Heart right ventricle (tissue), 16 donors: Measurements from ENCODE around the gene SVEP1. TPM values are rescaled to one million over a fixed set of nuclear protein-coding genes. Genes with fewer than 3 reads are reported as not detected.

Experiments used
- ATAC-seq, 8 donors: fragments of 200-7000 bp; cut with Tn5 transposase; one replicate each; pipeline ENCODE4 v1.9.1; 2020; ENCODE audit warnings: mild to moderate bottlenecking in 8 of 8, moderate library complexity in 8 of 8, moderate number of reproducible peaks in 1 of 8
- DNase-seq, 2 donors: peaks; one replicate each; pipeline ENCODE4 v3.0.0-alpha.2; 2020
- H3K27ac ChIP-seq, 10 donors: fragments of 200-600 bp; sonication (generic) in 2 of 10; one replicate each; pipeline versions ENCODE4 v1.5.0 to v1.8.0; 2020 to 2022; ENCODE audit warnings: mild to moderate bottlenecking in 3 of 10
- H3K27me3 ChIP-seq, 7 donors: fragments of 200-600 bp; one replicate each; pipeline ENCODE4 v1.8.0; 2021 to 2022; ENCODE audit warnings: mild to moderate bottlenecking in 2 of 7
- H3K36me3 ChIP-seq, 9 donors: fragments of 200-600 bp; sonication (generic) in 1 of 9; one replicate each; pipeline versions ENCODE4 v1.5.0 to v1.8.0; 2020 to 2022; ENCODE audit warnings: mild to moderate bottlenecking in 2 of 9
- H3K4me1 ChIP-seq, 9 donors: fragments of 200-600 bp; sonication (generic) in 1 of 9; one replicate each; pipeline versions ENCODE4 v1.5.0 to v1.8.0; 2020 to 2022; ENCODE audit warnings: mild to moderate bottlenecking in 4 of 9
- H3K4me3 ChIP-seq, 10 donors: fragments of 200-600 bp; sonication (generic) in 2 of 10; one replicate each; pipeline versions ENCODE4 v1.5.0 to v1.8.0; 2020 to 2022; ENCODE audit warnings: mild to moderate bottlenecking in 7 of 10, moderate library complexity in 2 of 10
- H3K9me3 ChIP-seq, 11 donors: fragments of 200-600 bp in 10 of 11; sonication (generic) in 2 of 11; one replicate each; pipeline versions ENCODE4 v1.5.0 to v1.8.0; 2013 to 2022; ENCODE audit warnings: mild to moderate bottlenecking in 2 of 11, control low read depth in 1 of 11, moderate library complexity in 1 of 11
- CTCF ChIP-seq, 9 donors: fragments of 200-600 bp; sonication (generic) in 2 of 9; IDR thresholded peaks; one replicate each; pipeline versions ENCODE4 v1.5.0 to v1.8.0; 2021 to 2022; ENCODE audit warnings: antibody characterized with exemption in 9 of 9, mild to moderate bottlenecking in 5 of 9, moderate library complexity in 1 of 9
- WGBS, 2 donors: extraction: QIAGEN DNeasy Blood & Tissue Kit; methylation state at CpG; one replicate each; pipeline ENCODE4 v1.1.7; 2013; ENCODE audit warnings: inconsistent platforms in 1 of 2; 5-methylcytosine and 5-hydroxymethylcytosine counted together
- intact Hi-C, 10 donors: fragments of 100-400 bp; cut with DNase I; formaldehyde crosslinking; loops; one replicate each; pipeline versions ENCODE4 v1.11.1 to v1.14.2; 2022
- polyA plus RNA-seq, 2 donors: library from polyadenylated mRNA; stranded (reverse); fragments of 200-250 nt; gene quantifications; one replicate each; pipeline ENCODE4 v1.2.3, GENCODE V29; 2013
- total RNA-seq, 10 donors: library from RNA; stranded (reverse); fragmentation: NEBNext Ultra II Directional in 3 of 10; extraction: Animal tissue kit (Norgen Biotek cat#: 25700) in 3 of 10; gene quantifications; one replicate each; pipeline versions ENCODE4 v1.2.1 to v1.2.4, GENCODE V29; 2021 to 2023
- donor health status: Arrhythmogenic right ventricular cardiomyopathy.
- donor health status: ischemic (EF 13 %, LVEDD 7.1; RV severe dilation, severe dysfunction).
- donor health status: healthy with polysubstance abuse.
- donor health status: DM: no; HTN: yes; CAD: no.
- donor health status: DM: no; HTN: no; CAD: no.
- donor health status: ischemic (EF 25% LVEDD 6.9; RV normal size, moderate dysfunction).
- donor health status: ischemic (EF 25% LVEDD 5.7; RV mildly dilated, moderate dysfunction).
- donor health status: healthy.
- donor health status: DM: yes; HTN: yes; CAD: no.
- donor health status: Ischemic cardiomyopathy.
- donor health status: ischemic (EF 35%, LVEDD 5.7; RV mildly dilated, moderate dysfunction).
- donor health status: nonischemic (EF 11% LVEDD 7.7; RV severe dilation, severe dysfunction).
- donor health status: DM: yes; HTN: yes; CAD: no.
- donor health status: PGD.
- donor health status: ischemic (EF 29% LVEDD 5.4; RV normal size, mild dysfunction).
- donor health status: nonischemic (EF 23%, LVEDD 6.1; RV moderate dilation, normal function).

The SVEP1 gene
- total and polyA plus RNA-seq, 12 donors = 0.66 to 16.4 (median 6.3) TPM

GRCh38 chr9:110606179-110606790 lies 26.7 kb upstream of the SVEP1 start:
- no peak for TF ChIP-seq CTCF (IDR thresholded peaks at IDR 0.05)
- WGBS, 2 donors = 83 to 92% methylated on average over 9 of the region's 9 CpGs
- ATAC-seq = no peak

GRCh38 chr9:110605565-110605964 lies 26.0 kb upstream of the SVEP1 start:
- WGBS, 2 donors = 78 to 86% methylated on average over 4 of the region's 4 CpGs
- Histone ChIP-seq H3K4me1 (no peaks in the 10 kb centered on the region), H3K36me3 (no peaks in the 10 kb centered on the region), H3K9me3 (no peaks in the 10 kb centered on the region), H3K27me3 (peaks cover 0 to 11% (median 0%) of the 10 kb centered on the region in 7 donors), H3K27ac (no peak overlapping the region), H3K4me3 (no peak overlapping the region)
- ATAC-seq (no peak), DNase-seq (no peak)
- TF ChIP-seq CTCF (IDR thresholded peaks at IDR 0.05) = no peak
- intact Hi-C loops = no loop called here

More at GRCh38 chr9:110606179-110606790, 26.7 kb upstream of the SVEP1 start:
- no peak for DNase-seq
- Histone ChIP-seq H3K27ac (no peak overlapping the region), H3K4me1 (no peaks in the 10 kb centered on the region), H3K9me3 (no peaks in the 10 kb centered on the region), H3K27me3 (peaks cover 0 to 7% (median 0%) of the 10 kb centered on the region in 7 donors), H3K4me3 (no peak overlapping the region), H3K36me3 (no peaks in the 10 kb centered on the region)
- intact Hi-C loops = no loop called here

- no peaks in the 10 kb centered on the region for H3K9me3 ChIP-seq
- peak overlapping the region in 1 of 10 donors; percentile 74 for H3K27ac ChIP-seq
- DNase-seq (no peak), ATAC-seq (no peak)
- no peaks in the 10 kb centered on the region for H3K36me3 ChIP-seq
- no peak overlapping the region for H3K4me3 ChIP-seq
- no peaks in the 10 kb centered on the region for H3K4me1 ChIP-seq
- peaks cover 0 to 13% (median 0%) of the 10 kb centered on the region in 7 donors for H3K27me3 ChIP-seq
- 68 to 69% methylated on average over 5 of the region's 5 CpGs for WGBS, 2 donors
- intact Hi-C loops = no loop called here
- TF ChIP-seq CTCF (IDR thresholded peaks at IDR 0.05) = no peak
Observed at GRCh38 chr9:110604171-110604601, 24.6 kb upstream of the SVEP1 start.

GRCh38 chr9:110602281-110602680 lies 22.7 kb upstream of the SVEP1 start:
- Histone ChIP-seq H3K27ac (no peak overlapping the region), H3K4me1 (no peaks in the 10 kb centered on the region), H3K27me3 (peaks cover 0 to 23% (median 0%) of the 10 kb centered on the region in 7 donors), H3K4me3 (no peak overlapping the region), H3K36me3 (no peaks in the 10 kb centered on the region), H3K9me3 (no peaks in the 10 kb centered on the region)
- no peak for DNase-seq
- TF ChIP-seq CTCF (IDR thresholded peaks at IDR 0.05) = no peak
- WGBS, 2 donors = 67 to 70% methylated on average over 2 of the region's 2 CpGs
- no peak for ATAC-seq
- intact Hi-C loops = no loop called here
